GM19035 (cell line): Measurements from ENCODE around the gene DYSF.

ENCODE experiments used
- ATAC-seq: cut with Tn5 transposase; IDR thresholded peaks from one replicate; pipeline ENCODE4 v1.9.1; 2021; ENCODE audit not compliant: unreplicated experiment

Gene DYSF

DNA sequence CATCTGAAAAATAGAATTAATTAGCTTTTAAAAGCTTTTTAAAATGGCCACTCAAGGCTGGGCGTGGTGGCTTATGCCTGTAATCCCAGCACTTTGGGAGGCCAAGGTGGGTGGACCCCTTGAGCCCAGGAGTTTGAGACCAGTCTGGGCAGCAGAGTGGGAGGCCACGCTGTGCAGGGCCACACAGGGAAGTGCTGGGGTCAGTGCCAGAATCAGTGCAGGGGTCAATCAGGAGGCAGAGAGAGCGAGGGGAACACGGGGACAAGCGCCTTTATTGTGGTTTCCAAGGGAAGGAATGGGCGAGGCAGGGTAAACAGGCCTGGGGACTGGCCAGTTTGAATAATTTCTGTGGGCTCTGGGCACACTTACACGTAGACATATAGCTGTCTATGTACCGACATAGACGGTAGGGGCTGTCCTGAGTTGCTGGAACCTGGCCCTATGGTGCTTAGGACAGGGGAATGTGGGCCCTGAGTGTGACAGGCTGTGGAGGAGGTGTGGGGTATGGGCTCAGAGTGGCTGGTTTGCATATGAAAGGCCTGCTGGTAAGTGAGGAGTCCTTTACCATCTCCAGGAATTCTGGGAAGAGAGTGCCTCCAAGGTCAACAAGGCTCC is 42.9 kb downstream of the DYSF start:
- no peak for ATAC-seq

DNA sequence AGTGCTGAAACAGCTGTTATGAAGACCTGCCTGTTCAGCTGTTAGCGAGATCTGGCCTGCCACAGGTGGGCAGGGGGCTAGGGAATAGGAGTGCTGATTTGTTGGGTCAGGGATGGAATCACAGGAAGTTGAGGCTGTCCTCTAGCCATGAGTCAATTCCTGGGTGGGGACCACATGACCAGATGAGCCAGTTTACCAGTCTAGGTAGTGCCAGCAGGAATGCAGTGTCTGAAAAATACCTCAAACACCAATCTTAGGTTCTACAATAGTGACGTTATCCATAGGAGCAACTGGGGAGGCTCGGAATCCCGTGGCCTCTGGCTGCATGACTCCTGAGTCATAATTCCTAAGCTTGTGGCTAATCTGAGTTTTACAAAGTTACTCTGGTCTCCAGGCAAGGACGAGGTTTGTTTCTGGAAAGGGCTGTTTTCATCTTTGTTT is 44.9 kb downstream of the DYSF start:
- no peak for ATAC-seq

DNA sequence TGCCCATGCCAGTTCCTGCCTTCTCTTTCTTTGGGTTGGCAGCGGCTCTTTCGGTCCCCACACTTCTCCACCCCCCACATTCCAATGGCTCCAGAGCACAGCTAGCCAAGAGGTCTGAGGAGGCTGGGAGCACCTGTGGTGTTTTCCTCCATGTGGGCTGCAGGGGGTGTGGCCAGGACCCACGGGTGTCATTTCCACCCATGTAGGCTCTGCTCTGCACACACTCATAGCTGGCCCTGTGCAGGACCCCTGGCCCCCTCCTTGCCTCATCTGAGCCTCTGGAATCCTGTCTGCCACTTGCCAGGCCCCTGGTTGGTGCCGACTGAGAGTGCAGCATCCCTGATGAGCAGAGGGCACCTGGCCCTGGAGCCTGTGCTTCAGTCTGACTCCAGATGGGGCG is 46.3 kb downstream of the DYSF start:
- ATAC-seq: no peak

DNA sequence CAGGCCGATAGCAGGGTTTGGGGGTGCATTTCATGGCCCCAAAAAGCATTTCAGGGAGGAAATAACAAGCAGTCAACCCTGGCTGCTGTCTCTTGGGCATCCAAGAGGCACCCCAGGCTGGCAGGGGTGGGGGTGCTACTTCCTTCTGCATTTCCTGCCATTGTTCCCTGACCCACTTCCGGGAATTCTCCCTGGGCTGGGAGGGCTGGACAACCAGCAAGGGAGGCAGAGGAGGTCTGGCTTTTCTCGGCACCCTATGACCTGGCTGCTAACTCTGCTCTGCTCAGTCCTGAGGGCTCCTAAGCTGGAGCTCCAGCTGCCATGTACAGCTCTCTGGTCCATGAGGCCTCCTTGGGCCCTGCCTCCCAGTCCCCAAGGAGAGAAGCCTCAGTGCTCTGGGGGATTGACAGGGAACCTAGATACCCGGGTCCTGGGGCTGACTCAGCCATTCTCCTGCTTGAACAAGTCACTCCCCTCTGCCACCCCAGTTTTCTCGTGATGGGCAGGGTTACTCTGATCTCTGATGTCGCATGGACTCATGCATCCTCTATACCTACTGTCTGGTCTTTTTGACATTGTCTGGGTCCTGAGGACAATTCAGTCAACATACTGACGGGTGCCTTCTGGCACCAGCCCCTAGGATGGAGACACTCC is 47.2 kb downstream of the DYSF start:
- no peak for ATAC-seq

DNA sequence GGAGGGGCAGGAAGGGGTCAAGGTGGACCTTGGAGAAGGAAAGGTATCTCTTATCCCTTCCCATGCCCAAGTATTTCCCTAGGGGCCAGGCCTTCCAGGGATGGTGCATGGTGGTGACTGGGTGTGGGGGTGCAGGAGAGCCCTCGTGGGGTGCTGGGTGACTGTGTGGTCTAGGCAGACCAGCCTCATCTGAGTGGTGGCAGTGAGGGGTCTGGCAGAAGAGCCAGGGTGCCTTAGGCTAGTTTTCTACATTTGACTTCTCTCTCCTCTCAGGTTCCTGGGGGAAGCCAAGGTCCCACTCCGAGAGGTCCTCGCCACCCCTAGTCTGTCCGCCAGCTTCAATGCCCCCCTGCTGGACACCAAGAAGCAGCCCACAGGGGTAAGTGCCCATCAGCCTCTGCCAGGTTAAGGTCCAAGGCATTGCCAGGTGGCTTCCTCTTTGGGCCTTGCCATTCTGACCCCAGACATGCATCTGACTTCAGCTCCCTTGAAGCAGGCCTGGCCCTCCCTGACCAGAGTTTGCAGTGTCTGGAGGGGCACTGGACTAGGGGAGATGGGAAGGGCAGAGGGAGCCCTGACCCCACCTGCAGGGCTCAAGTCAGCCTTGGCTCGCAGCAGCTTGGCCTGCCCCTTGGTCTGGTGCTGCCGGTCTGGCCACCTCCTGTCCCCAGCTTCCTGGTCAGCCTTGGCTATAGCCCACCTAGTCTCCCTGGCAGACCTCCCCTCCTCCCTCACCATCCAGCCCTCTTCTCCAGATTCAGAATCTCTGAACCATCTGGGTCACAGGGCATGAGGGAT is 49.8 kb downstream of the DYSF start:
- ATAC-seq: no peak

DNA sequence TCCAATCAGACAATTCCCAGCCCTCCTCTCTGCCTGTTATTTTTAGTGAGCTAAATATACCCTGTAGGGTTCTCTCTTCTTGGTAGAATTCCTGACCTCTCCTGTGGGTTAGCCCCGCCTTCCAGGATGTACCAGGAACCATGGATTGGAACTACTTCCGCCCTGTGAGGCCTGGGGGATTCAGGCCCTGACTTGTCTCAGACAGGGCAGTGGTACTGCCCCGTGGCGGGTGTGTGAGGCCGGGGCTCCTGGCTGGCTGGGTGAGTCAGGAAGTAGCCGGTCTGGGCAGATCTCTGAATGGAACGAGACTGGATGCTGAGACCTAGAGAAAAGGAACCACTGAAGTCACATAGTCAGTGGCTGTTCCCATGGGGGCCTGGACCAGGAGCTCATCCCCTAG is 50.5 kb downstream of the DYSF start:
- no peak for ATAC-seq

DNA sequence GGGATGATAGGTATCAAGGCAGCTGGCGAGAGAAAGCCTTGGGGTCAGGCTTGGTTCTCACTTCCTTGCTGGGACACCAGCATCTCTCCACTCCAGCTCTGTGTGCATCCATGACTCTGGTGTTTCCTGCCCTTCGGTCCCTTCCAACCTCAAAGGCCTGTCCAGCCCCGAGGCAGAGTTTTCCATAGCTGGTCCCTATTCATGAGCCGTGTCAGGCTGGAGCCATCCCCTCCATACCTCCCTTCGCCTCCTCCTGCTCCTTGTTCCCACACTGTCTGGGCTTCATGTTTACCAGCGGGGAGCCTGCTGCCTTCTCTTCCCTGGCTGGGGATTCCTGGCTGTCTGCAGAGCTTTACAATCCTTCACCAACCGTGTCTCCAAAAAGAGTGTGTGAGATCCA is 51.2 kb downstream of the DYSF start:
- ATAC-seq: no peak

DNA sequence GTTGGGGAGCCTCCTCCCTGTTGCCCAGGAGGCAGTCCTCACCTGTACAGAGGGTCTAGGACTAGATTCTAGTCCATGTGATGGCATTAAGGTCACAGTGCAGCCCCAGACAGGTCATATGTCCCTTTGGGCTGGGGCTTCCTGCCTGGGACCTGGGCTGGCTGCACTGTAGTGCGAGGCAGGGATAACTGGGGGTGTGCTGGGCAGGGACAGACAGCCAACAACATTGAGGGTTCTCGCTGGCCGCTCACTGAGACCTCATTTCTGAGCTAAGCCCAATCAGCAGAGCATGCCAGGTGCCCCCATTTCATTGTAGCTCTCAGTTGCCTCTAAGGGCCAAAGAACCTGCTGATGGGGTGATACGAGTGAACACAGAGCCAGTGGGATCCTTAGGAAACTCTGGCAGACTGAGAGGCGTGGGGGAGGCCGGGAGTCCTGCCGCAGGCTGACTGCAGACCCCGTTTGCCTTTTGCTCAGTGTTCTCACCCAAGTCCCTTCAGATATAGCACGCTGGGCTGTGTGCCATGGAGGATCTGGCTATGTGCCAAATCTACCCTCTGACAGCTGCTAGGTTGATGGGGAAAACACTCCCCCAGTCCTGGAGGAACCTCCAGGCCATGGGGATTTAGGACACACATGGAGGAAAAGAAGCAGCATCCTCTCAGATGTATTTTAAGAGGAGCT is 51.9 kb downstream of the DYSF start:
- no peak for ATAC-seq

DNA sequence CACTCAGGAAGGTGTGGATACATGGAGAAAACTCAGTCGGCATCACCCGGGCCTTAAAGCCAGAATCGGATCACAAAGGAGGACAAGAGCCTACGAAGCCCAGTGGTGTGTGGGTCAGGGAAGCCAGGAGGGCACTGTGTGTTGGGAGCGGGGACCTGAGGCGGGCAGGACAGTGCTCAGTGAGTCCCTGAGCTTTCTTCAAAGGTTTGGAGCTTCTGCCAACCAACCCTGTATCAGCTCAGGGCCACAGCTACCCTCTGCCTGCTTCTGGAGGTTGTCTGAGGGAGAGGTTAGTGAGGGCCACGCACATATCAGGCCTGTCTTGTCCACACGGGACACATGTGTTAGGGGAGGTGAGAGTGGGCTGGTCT is 52.4 kb downstream of the DYSF start:
- no peak for ATAC-seq

DNA sequence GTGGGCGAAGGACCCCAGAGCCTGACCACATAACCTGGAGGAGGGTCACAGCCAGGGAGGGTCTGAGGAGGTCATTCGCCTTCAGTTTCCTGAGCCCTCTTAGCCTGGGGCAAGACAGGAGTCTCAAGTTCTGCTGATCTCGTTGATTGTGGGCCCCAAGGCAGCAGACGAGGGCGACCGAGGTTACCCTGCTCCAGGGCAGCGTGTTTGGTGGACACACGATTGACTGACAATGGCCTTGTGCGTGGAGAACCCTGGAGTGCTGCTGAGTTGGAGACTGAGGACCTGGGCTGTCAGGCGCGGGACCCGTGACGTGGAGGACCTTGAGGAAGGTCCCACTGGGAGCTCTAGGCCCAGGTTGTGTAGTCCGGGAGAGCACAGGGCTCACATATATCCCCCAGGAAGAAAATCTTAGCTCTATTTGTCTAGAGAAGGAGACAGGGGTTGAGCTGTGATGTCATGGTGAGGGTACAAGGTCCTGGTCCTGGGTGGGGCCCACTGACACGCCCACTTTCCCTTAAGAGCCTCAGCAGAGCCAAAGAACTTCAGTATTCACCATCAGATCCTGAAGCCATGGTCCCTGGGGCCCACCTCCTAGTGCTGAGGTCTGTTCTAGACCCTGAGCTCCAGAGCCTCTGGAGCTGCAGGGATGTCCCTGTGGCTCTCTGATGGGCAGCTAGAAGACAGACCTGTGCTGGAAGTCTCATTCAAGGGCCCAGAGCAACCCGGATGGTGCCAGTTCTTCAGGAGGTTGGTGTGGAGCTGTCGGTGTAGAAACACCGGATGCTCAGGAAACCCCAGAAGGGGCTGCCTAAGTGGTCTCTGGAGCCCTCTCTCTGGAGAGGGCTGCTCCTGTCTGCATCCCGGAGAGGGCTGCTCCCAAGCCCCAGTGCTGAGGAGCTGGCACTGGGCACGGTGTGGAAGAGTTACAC is 53.1 kb downstream of the DYSF start:
- no peak for ATAC-seq

DNA sequence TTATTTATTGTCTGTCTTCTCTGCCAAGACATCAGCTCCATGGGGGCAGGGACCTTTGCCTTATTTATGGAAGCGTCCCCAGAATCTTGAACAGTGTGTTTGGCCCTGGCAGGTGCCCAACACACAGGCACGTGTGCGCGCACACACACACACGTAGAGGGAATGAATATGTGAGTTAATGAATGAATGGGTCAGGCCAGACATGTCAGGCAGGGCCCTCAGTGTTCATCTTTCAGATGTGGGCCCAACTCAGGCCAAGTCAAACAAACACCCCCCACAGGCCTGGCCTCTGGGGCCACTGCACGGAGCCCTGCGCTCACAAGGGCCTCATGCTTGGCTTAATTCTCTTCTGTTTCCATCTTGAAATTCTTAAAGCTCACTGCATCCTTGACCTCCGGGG is 54.1 kb downstream of the DYSF start:
- ATAC-seq: no peak

DNA sequence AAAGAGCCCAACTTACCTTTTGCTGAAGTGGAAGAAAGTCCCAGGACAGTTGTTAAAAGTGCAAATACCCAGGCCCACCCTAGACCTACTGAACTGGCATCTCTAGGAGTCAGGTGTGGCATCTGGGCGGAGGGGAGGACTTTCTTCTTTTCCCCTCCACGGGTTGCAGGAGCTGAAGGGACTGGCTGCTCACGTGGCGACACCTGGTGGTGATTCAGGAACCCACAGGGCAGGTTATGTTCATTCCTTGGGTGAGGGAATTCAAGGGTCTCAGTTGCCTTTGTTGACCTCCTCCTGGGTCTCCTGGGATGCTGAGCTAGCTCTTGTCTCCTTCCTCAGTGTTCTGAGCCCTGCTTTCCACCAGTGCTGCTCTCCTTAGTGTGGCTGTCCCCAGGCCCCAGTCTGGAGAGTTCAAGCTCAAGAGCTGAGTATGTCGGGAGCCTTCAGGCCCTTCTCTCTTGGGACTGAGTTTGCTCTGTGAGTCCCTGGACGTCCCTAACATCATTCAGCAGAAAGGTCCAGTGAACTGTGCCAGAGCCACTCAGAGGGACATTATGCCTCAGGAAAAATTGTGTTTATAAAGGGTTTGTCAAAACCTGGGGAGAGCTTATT is 56.9 kb downstream of the DYSF start:
- ATAC-seq: no peak

DNA sequence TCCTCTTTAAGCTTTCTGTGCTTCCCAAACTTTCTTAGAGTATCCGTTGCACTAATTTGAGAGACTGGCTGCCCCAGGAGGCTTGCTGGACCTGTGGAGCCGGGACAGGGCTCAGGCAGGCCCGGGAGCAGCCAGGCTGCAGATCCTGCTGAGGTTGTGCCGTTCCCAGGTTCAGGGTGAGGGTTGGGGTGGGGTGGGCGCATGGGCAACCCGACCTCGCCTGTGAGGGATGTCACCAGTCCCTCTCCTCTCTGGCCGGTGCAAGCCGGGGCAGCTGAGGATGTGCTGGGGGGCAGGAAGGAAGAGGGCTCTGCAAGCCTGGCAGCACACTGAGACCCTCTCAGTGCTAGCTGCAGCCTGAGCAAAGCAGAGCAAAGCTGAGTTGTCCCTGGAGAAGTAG is 57.6 kb downstream of the DYSF start:
- ATAC-seq: no peak

DNA sequence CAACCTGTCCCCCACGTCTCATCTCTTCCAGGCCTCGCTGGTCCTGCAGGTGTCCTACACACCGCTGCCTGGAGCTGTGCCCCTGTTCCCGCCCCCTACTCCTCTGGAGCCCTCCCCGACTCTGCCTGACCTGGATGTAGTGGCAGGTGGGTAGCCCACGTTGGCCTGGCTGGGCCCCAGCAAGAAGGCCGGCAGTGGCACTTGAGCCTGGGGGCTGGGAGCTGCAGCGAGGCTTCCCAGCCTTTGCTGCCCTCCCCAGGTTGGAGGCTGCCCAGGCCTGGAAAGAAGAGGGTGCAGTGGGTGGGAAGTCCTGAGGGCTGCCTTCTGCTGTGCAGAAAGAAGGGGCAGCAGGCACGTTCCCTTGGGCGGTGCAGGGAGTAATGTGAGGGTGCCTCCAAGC is 58.4 kb downstream of the DYSF start:
- ATAC-seq: no peak

DNA sequence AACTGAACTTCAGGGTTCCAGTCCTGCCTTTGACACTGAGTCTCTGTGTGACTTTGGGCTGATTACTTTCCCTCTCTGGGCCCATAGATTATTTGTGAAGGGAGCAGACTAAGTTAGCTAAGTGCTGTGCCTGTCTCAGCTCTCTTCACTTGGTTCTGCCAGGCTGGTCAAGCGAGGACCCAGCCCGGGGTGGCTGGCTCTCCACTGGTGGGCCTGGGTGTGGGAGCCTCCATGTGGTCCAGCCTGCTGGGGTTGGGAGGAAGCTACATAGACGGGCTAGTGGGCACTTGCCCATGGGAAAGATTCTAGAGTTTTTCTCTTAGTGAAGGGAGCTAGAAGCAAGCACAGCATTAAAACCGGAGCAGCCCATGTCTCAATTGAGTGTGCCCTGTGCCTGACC is 59.0 kb downstream of the DYSF start:
- no peak for ATAC-seq

DNA sequence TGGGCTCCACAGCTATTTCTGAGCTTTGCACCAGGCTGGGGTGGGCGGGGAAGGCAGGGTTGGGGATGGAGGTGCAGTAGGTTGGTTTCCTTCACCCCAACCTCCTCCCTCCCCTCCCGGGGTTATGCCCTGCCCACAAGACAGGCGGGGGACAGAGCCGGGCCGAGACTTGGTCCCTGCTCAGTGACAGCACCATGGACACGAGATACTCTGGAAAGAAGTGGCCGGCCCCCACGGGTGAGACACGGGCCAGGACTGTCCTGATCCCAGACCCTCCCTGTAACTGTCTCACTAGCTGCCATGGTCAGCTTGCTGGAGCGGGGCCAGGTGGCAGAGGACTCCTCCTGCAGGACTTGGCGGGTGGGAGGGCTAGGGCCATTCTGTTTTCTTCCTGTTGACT is 59.7 kb downstream of the DYSF start:
- ATAC-seq: no peak

DNA sequence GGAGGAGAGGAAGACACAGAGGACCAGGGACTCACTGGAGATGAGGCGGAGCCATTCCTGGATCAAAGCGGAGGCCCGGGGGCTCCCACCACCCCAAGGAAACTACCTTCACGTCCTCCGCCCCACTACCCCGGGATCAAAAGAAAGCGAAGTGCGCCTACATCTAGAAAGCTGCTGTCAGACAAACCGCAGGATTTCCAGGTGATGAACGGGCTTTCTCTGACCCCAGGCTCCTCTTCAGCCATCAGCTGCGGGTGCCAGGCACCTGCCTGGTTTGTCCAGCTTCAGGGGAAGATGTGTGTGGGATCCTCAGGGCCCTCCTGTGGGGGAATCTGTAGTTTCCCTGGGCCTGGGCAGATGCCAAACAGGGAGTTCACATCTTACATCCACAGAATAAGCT is 60.4 kb downstream of the DYSF start:
- no peak for ATAC-seq

DNA sequence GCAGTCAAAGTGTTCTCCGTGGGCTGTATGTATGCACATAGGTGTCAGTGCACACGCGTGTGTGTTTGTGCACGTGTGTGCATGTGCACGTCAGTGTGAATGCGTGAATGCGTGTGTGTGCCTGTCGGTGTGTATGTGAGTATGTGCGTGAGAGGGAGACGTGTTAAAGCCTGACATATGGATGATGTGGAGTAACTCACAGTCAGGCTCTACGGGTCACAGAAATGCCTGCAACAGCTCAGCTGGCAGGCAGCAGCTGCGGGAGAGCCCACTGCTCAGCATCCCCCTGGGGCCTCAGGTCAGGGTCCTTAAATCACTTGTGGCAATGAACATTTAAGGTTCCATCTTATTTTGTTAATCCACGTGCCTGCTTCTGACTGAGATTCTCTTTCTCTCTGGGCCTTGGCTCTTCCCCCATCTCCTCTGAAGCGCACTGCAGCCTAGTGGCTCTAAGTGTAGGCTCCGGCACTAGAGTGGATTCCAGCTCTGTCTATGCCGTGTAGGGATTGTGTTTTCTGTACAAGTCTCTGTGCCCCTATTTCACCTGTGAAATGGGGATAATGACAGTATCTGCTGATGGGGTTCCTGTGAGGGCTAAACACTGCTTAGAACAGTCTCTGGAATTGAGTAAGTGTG is 63.0 kb downstream of the DYSF start:
- ATAC-seq: no peak

DNA sequence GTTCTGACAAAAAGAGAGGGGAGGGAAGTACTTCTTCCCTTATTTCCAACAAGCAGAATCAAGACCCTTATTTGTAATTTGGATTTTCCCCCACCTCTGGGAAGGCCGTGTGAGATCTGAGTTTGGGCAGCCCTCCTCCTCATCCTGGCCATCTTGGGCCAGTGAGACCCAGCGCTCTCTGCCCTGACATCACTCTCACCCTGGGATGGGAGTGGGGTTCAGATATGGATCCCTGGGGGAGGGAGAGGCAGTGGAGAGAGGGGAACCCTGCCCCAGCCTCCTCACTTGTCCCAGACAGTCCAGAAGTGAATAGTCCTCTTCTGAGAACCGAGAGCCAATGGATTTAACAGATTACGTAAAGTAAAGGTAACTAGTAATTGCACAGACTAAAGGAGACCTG is 64.5 kb downstream of the DYSF start:
- ATAC-seq: no peak

DNA sequence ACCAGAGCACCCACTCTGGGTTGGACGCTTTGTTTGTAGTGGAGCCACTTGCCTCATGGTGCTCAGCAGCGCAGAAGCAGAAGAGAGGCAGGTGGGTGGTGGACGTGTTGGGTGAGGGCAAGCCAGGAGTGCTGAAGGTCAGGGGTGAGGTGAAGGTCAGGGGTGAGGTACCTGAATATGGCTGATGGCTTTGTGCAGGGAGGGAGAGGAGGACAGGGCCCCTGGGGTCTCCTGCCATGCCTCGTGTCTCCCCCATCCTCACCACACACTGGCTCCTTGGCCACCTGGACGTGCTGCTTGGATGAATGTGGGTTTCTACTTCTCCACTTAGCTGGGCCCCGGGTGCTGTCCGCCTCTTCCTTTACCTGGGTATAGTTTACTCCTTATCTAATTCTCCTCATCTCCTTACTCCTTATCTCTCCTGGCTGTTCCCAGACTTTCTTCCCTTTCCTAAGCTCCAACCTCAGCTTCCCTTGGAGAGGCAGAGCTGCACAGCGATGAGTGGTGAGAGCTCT is 68.1 kb downstream of the DYSF start:
- no peak for ATAC-seq
